HPDE6-E6E7 (cell line): ENCODE measurements around the gene CLSTN3.

Source experiments
- DNase-seq: peaks from one replicate; pipeline ENCODE4 v3.0.0; 2011; ENCODE audit warnings: missing footprints; ENCODE audit errors: extremely low spot score

Gene CLSTN3

DNA sequence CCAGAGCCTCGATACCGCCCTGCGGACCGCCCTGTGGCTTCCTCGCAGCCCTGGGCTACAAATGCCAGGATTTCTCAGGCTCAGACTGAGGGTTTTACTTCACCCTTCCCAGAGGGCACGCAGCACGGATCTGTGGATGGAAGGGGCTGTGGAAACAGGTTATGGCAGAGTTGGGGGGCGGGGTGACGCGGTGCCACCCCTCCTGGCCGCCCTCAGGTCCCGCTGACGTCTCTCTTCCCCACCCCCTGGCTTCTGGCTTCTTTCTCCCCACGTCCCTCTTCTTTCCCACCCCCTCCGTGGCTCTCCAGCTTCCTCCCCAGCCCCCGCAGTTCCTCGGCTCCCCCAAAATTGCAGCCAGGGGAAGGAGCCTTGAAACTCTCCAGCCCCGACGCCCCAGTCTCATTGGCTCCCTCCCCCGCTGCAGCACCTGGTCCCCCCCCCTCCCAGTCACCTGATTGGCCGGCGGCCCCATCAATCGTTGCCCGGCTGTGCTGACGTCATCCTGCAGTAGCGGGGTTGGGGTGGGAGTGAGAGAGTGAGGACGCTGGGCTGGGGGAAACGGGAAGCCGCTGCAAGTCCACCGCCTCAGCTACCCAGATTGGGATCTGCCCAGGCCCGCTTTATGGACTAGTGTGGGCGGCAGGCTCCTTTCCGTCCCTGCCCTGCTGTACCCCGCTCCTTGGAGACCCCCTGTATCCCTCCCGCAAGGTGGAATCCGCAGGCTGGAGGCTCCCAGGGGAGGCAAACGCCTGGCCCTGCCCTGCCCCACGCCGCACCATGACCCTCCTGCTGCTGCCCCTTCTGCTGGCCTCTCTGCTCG lies at the start of gene CLSTN3:
TSS of gene CLSTN3 (plus strand) at position 500 of the 820 bp plus-strand sequence. CDS start at position 778, 278 bp downstream.
- DNase-seq, result peak; percentile 100

DNA sequence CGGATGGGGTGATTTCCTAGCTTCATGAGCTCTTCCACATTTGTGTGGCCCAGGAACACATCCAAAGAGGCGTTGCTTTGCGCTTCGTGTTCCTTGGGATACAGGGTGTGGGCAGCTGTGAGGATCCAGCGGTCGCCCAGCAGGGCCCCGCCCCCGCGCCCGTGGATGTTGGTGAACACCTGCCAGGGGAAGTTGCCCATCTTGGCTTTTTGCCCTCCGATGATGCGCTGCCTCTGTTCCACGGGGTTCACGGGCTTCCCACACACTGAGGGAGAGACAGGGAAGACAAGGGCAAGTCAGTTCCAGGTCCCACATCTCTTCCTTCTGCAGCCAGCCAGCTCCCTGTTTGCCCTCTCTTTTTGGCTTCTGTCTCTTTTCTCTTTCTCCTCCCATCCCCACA lies 49.1 kb upstream of the CLSTN3 start:
- no peak for DNase-seq

DNA sequence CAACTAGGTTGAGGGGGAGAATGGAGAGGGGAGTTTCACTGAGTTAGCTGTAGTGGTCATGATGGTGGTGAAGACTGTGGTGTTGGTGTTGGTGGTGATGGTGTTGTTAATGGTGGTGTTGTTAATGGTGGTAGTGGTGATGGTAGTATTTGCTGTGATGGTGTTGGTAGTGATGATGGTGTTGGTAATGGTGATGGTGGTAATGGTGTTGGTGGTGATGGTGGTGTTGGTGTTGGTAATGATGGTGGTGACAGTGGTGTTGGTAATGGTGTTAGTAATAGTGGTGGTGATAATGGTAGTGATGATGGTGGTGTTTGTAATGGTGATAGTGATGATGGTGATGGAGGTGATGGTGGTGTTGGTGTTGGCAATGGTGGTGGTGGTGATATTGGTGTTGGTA lies 47.0 kb upstream of the CLSTN3 start:
- DNase-seq, result no peak

DNA sequence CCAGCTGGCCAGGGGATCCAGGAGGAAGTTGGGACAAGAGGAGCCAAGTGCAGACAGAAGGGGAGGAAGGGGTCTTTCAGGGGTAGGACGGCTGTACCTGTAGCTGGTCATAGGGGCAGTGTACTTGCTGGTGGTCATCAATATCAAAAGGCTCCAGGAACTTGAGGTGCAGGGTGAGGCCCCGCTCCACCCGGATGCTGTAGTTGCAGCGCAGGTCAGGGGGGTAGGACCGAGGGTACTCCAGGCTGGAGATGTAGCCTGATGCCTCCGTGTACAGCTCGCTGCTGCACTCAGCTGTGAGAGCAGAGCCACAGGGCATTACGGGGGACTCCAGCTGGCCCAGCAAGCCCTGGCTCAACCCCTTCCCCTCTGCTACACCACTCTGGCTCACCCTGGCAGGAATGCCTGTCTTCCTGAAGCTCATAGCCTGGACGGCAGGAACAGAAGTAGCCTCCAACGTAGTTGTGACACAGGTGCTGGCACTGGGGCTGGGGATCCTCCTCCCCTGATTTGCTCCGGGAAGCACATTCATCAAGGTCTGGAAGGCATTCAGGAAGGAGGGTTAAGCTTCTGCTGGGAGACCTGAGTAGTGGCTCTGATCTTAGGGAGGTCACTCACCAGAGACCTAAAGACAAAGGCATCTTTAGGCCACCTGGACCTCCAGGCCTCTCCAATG lies 40.8 kb upstream of the CLSTN3 start:
- no peak for DNase-seq

DNA sequence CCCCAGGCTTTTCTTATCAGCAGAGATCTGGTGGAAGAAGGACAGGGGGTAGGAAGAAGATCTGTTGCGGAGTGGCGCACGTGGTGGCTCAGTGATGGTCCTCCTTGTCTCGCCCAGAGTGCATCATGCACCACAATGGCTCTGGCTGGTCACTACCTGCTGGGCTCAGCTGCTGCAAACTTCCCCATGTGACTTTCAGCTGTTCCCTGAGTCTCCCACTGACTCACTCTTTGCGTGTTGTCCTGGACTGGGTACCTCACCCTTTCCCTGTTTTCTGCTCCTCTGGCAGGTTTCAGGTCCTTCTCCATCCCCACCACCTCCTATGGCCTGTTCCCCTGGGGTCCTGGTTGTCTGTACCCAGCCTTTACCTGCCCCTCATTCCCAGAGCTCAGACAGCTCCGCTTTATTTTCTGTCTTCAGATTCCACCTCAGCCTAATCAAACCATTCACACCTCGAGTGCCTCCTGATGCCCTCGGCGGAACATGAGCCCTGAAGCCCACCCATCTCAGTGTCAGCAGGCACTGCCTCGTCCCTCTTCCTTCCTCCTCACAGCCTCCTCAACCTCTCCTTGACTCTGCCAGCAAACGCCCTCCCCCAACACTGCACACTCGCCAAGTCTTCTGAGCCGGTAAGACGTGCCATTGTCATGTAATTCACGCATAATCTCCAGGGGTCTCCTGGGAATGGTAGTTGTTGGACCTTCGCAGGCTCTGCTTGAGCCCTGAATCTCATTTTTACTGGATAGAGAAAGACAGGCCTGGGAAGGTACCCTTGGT lies 39.8 kb upstream of the CLSTN3 start:
- no peak for DNase-seq

DNA sequence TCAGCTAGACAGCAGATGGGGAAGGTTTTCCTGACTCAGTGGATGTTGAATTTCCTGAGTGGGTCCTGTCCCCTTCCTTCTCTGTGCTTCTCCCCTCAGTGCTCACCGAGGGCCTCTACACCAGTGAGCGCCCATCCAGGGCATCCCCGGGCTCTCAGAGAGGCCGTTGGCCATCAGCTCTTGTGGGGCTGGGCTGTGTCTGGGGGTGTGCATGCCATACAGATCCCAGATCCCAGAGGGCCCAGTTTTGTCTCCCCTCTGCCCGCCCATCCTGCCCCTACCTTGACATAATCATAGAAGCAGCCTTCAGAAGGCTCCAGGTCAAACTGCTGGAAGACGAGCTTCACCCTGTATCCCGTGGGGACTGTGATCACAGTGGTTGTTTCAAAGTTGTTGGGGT lies 39.0 kb upstream of the CLSTN3 start:
- no peak for DNase-seq

DNA sequence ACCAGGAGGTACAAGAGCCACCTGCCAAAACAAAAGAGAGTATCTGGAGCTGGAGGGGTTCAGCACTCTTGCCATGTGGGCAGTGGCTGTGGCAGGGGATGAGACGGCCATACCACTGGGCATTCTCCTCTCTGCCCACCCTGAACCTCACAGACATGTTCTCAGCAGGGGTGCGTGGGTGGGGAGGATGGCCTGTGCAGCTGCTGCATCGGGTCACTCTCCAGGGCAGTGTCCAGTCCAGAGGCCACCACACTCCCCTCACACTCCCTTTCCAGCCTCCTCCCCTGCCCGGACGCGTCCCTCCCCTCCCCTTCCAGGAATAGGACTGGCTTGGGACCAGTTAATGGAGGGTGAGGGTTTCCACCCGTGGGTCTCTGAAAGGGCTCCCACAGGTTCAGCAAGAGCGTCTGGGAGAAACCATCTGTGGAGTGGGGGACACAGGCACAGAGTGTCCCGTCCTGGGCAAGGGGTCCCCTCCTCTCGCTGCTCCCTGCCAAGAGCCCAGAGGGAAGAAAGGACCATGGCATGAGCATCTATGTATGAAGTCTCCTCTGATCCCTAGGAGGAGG lies 38.4 kb upstream of the CLSTN3 start:
- no peak for DNase-seq

DNA sequence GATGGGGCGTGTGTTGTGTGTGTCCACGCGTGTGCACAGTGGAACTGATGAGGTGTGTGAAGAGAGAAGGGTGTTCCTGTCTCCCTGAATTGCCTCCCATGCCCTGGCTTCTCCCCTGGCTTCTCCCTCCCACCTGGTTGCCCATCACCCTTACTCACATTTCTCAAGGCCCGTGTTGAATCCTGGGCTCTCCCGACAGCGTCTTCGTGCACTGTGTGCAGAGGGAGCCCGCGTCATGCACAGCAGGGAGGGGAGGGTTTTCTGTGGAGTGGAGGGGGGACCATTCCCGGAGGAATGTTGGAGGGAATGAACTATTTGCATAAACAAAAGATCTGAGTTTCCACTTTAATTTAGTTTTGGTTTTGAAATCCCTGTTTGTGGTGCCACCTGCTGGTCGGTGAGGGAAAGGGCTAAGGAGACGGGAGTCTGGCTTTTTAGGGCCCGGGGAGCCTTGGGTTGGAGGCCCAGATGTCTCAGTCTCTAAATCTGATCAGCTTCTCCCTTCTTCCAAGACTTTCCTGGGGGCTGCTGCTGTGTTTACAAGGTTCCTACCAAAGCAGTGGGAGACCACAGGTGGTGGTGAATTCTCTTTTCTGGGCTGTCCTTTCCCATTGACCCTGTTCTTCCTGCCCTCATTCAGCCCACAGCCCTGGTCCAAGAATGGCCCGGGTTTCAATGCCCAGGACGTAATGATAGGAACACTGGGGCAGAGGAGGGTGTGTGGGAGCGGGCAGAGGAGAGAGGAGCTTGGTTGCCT lies 37.8 kb upstream of the CLSTN3 start, which contains the start of gene C1R:
TSS of gene C1R (minus strand) at position 217 of the 757 bp plus-strand sequence. CDS start at position 160, 57 bp downstream.
- DNase-seq, result peak; percentile 44

DNA sequence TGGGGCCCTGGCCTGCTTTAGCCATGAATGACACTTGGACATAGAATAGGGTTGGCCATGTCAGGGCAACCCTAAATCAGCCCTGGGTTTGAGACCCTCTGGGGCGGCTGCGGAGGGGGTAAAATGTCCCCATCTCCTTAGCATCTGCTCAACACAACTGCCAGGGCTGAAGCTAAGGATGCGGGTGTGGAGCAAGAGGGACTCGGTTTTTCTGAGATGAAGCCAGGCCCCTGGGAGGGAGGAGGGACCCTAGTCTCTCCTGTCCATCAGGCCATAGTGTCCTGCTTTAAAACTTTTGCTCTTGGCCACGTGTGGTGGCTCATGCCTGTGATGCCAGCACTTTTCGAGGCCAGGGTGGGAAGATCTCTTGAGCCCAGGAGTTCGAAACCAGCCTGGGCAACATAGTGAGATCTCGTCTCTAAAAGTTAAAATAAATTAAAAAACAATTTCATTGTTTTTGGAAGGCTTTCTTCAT lies 37.1 kb upstream of the CLSTN3 start:
- no peak for DNase-seq

DNA sequence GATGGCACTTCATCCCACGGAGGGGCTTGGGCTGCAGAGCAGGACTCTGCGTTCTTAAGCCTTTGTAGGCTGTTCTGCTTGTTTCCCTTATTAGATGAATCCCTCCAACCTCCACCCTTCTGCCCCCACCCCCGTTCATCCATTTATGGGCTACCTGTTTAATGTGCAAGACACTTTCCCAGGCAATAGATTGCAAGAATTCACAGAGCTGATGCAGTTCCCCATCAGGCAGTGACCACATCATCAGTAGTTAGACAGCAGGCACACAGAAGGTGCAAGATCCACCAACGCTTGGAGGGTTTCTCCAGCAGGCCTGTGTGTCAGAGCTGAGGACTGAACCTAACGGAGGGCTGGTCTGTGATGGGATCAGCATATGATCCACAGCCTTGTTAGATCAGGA lies 36.7 kb upstream of the CLSTN3 start:
- DNase-seq, result no peak

DNA sequence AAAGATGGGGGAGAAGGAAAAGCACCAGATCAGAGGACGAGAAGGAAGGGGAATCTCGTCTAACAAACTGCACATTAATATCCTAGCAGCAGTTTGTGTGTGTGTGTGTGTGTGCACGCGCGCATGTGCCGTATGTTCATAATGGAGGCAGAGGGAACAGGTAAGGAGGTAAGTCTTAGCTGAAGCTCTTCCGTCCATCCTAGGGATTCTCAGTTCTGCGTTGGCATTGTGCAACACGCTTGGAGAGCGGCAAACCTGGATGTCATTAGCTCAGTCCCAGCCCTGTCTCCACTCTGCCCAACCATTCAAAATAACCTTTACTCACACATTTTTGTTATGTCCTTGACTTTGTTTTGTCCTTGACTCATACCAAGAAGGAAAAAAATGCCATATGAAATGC lies 36.3 kb upstream of the CLSTN3 start:
- no peak for DNase-seq

DNA sequence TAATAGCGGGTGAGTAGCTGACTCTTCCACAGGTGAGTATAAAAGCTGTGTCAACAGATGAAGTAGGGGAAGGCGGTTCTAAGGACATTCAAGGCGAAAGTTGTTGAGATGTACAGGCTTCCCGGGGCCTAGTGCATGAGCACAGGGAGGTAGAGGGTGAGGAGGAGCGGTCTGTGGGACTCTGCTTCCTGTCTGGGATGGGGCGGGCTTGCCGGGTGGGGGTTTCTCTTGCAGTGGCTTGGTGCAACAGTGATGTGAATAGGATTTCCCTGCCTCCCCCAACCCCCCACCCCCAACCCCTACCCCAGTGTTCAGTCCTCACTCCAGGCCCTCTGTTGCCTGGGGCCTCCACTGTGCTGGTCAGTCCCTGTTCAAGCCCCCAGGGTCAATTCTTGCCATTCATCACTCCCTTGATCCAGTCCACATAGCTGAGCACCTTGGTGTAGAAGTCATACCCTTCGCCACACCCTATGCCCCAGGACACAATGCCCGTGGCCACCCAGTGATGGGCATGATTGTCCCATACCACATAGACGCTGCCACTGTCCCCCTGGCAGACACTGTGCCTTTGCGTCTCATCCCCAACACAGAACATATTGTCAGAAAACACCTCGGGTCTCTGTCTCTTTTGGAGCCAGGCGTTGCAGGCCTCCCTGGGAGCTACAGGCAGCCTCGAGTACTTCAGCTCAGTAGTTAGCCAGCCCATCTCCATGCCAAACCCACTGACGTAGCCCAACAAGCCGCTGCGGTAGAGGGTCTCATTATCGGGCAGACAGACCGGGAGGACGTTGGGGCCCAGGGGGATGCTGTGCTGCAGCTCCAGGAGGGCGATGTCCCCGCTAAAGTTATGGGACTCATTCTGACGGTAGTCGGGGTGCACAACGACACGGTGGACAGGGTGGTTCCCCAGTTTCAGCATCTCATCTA lies 33.9 kb upstream of the CLSTN3 start:
- DNase-seq, result no peak

DNA sequence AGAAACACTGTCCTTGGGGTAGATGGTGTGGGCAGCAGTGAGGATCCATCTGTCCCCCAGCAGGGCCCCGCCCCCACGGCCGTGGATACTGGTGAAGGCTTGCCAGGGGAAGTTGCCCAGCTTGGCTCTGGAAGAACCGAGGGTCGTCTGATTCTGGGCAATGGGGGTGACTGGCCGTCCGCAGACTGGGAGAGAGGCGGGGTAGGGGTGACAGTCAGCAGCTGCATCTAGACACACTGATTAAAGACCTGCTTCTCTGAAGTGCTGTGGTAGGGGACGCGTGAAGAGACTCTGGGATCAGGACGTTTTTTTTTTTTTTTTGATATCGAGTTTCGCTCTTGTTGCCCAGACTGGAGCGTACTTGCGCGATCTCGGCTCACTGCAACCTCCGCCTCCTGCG lies 33.2 kb upstream of the CLSTN3 start:
- DNase-seq, result no peak

DNA sequence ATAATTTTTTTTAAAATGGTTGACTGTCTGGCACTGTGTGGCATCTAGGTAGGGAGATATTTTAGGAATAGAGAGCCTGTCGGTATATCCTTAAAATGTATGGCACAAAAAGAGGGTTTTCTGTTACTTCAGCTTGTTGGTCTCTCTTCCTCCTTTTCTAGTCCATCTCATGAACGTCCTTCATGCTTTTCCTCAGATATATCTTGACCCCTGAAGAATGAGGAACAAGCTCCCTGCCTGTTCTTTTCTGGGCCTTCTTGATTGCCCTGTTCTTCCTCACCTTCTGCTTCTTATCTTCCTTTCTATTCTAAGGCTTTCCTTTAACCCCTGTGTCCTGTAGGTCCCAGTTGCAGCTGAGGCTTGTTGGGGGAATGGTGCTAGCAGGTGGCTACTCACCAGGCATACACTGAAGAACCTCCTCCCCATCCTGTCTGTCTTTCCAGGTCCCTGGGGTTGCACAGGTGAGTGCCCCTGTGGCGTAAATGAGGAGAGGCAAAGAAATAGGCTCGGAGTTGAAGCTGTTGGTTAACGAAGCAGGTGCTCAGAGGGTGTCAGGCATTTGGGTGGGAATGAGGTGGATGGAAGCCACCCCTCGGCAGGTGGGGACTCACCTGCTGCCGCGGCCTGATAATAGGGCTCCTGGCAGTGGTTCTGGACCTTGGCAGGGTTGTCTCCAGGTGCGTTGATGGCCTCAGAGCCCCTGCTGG lies 30.7 kb upstream of the CLSTN3 start:
- no peak for DNase-seq

DNA sequence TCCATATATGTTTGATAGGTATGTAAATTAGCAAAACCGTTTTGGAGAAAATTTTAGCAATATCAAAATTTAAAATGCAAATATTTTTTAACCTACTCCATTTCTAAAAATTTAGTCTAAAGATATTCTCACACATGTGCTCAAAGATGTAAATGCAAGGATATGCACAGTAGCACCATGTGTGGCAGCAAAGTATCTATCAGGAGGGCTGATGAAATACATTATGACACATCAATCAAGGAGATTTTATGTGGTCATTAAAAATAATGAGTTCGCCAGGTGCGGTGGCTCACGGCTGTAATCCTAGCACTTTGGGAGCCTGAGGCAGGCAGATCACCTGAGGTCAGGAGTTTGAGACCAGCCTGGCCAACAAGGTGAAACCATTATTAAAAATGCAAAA lies 29.9 kb upstream of the CLSTN3 start:
- DNase-seq, result no peak

DNA sequence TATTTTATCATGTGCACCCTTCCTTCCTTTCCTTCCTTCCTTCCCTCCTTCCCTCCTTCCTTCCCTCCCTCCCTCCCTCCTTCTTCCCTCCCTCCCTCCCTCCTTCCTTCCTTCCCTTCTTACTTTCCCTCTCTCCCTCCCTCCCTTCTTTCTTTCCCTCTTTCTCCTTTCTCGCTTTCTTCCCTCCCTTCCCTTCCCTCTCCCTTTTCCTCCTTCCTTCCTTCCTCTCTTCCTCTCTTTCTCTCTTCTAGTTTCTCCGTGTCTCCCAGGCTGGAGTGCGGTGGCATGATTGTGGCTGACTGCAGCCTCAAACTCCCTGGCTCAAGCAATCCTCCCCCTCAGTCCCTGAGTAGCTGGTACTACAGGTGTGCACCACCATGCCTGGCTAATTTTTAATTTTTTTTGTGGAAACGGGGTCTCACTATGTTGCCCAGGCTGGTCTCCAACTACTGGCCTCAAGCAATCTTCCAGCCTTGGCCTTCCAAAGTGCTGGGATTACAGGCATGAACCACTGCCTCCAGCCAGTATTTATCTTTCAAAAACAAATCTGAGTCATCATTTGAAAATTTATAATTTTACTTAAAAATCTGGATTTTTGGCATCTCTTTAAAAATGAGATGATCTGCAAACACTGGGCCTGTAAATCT lies 29.0 kb upstream of the CLSTN3 start:
- no peak for DNase-seq

DNA sequence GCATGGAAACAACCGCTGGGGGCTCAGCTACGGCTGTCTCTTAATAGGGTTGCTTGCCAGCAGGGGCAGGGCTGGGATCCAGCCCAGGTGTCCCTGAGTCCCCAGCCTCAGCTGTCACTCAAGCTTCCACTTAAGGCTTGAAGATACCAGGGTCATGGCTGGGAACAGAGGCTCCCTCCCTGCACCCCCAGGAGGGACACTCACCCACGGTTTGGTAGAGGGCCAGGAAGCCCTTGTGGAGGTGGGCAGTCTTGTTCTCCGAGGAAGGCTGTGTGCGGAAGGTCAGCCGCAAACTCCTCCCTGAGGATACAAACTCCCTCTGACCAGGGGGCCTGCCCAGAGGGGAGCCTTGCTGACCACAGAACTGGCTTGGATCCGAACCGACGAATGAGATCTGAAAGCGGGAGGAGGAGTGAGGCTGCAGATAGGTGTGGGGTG lies 28.5 kb upstream of the CLSTN3 start:
- DNase-seq, result no peak

DNA sequence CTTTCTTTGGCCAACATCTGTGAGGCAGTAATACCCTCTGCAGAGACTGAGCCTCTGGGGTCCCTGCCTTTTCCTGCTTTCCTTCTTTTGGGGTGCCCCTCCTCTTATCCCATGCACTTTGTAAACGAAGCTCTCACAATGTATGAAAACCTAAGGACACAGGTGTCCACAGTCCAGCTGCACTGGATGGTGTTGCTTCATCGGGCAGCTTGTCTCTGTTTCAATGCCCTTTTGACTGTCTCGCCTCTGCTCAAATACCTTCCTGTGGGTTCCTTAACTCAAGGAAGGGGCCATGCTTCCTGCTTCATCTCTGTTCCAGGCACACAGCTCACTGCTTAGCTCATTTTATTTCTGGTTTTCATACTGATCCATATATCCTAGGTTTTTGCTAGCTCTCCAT lies 27.6 kb upstream of the CLSTN3 start:
- DNase-seq, result no peak
